SK-N-SH (cell line): Measurements from ENCODE around the gene TP53BP2.

ENCODE experiments used
- EP300 ChIP-seq, 2 experiments: IDR thresholded peaks; 2 replicates each; pipeline versions ENCODE4 v1.4.0 to v1.6.1; 2012; ENCODE audit warnings: borderline replicate concordance in 1 of 2, low read depth in 1 of 2, low read length in 1 of 2
- EZH2phosphoT487 ChIP-seq: fragments of 200-600 bp; sonication (generic); IDR thresholded peaks from 2 replicates; pipeline ENCODE4 v1.6.1; 2017; ENCODE audit warnings: low read depth, mixed run types, mild to moderate bottlenecking, antibody characterized with exemption, moderate library complexity, borderline replicate concordance
- FOXM1 ChIP-seq: IDR thresholded peaks from 2 replicates; pipeline ENCODE4 v1.4.0; 2012; ENCODE audit warnings: low read depth, mild to moderate bottlenecking
- GABPA ChIP-seq: IDR thresholded peaks from 2 replicates; pipeline ENCODE4 v1.4.0; 2012; ENCODE audit warnings: low read depth, mild to moderate bottlenecking
- GATA2 ChIP-seq: sonication (generic); formaldehyde crosslinking; IDR thresholded peaks from 2 replicates; pipeline ENCODE4 v1.5.0; 2020; ENCODE audit warnings: mild to moderate bottlenecking, missing genetic modification reagents
- POLR2AphosphoS5 ChIP-seq: IDR thresholded peaks from 2 replicates; pipeline ENCODE4 v1.6.1; 2012; ENCODE audit warnings: low read depth, low read length
- RAD21 ChIP-seq: IDR thresholded peaks from 2 replicates; pipeline ENCODE4 v1.6.1; 2012; ENCODE audit warnings: mild to moderate bottlenecking, low read length
- SIN3A ChIP-seq: IDR thresholded peaks from 2 replicates; pipeline ENCODE4 v1.6.1; 2012; ENCODE audit warnings: low read depth, mild to moderate bottlenecking, low read length, moderate library complexity, borderline replicate concordance
- SMC3 ChIP-seq: IDR thresholded peaks from 2 replicates; pipeline ENCODE4 v1.6.1; 2012; ENCODE audit warnings: low read depth, low read length, improper control_type of control experiment
- TAF1 ChIP-seq: IDR thresholded peaks from 2 replicates; pipeline ENCODE4 v1.6.1; 2012; ENCODE audit warnings: low read depth, mild to moderate bottlenecking, low read length, moderate library complexity, borderline replicate concordance
- TF ChIP-seq, protein P1 (sequence below): fragments of 200-600 bp; sonication (generic); IDR thresholded peaks from 2 replicates; pipeline ENCODE4 v1.6.1; 2017; ENCODE audit warnings: antibody characterized with exemption, mild to moderate bottlenecking, moderate library complexity
- TF ChIP-seq, protein P2 (sequence below): fragments of 150-350 bp; IDR thresholded peaks from 2 replicates; pipeline ENCODE4 v1.6.1; 2017; ENCODE audit warnings: antibody characterized with exemption, low read length, low read depth, borderline replicate concordance
- TF ChIP-seq, protein P3 (sequence below): IDR thresholded peaks from 2 replicates; pipeline ENCODE4 v1.6.1; 2012; ENCODE audit warnings: mild to moderate bottlenecking, low read depth, low read length, moderate library complexity

DNA sequence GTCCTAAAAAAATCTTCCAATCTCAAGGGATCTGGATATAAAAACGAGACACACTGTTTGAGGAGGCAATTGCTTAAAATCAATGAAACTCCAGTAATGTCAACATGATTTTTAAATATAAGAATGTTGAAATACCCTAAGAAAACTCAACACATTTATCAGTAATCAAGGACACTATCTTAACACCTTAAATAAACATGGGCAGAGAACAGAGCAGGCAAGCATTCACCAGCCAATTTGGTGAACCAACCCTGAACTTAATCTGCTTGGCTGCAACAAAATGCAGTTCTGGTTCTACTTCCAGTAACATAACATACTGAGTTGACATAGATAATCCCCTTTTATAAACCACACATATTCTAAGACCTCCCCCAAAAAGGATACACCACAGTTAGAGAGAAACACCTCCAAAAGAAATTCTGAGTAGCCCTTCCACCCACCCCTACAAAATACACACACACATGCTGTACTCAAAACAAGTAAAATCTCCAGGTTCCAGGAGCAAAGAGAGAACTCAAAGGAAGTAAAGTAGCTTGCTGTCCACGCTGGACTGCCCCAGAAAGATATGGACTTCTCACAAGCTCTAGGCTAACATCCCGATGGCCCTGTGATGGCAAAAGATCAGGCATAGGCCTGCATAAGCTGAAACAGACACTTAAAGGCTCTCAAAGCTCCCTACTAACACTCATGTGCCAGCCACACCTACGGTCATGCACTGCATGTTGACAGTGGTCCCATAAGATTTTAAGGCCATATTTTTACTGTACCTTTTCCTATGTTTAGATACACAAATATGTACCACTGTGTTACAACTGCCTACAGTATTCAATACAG lies 30.5 kb downstream of the TP53BP2 start:
- TF ChIP-seq POLR2AphosphoS5 (no peak), GATA2 (CRISPR knock-in tag) (no peak), EZH2phosphoT487 (no peak), GABPA (no peak), SIN3A (no peak), SMC3 (no peak), EP300 (IDR thresholded peaks at IDR 0.05; ENCODE audit: borderline replicate concordance in 1 of 2, low read depth in 1 of 2, low read length in 1 of 2) (no peak), TAF1 (no peak), RAD21 (no peak), FOXM1 (no peak)
- TF ChIP-seq, protein P1, sequence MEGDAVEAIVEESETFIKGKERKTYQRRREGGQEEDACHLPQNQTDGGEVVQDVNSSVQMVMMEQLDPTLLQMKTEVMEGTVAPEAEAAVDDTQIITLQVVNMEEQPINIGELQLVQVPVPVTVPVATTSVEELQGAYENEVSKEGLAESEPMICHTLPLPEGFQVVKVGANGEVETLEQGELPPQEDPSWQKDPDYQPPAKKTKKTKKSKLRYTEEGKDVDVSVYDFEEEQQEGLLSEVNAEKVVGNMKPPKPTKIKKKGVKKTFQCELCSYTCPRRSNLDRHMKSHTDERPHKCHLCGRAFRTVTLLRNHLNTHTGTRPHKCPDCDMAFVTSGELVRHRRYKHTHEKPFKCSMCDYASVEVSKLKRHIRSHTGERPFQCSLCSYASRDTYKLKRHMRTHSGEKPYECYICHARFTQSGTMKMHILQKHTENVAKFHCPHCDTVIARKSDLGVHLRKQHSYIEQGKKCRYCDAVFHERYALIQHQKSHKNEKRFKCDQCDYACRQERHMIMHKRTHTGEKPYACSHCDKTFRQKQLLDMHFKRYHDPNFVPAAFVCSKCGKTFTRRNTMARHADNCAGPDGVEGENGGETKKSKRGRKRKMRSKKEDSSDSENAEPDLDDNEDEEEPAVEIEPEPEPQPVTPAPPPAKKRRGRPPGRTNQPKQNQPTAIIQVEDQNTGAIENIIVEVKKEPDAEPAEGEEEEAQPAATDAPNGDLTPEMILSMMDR, result no peak
- TF ChIP-seq, protein P2, sequence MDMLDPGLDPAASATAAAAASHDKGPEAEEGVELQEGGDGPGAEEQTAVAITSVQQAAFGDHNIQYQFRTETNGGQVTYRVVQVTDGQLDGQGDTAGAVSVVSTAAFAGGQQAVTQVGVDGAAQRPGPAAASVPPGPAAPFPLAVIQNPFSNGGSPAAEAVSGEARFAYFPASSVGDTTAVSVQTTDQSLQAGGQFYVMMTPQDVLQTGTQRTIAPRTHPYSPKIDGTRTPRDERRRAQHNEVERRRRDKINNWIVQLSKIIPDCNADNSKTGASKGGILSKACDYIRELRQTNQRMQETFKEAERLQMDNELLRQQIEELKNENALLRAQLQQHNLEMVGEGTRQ, result no peak
- TF ChIP-seq, protein P3, sequence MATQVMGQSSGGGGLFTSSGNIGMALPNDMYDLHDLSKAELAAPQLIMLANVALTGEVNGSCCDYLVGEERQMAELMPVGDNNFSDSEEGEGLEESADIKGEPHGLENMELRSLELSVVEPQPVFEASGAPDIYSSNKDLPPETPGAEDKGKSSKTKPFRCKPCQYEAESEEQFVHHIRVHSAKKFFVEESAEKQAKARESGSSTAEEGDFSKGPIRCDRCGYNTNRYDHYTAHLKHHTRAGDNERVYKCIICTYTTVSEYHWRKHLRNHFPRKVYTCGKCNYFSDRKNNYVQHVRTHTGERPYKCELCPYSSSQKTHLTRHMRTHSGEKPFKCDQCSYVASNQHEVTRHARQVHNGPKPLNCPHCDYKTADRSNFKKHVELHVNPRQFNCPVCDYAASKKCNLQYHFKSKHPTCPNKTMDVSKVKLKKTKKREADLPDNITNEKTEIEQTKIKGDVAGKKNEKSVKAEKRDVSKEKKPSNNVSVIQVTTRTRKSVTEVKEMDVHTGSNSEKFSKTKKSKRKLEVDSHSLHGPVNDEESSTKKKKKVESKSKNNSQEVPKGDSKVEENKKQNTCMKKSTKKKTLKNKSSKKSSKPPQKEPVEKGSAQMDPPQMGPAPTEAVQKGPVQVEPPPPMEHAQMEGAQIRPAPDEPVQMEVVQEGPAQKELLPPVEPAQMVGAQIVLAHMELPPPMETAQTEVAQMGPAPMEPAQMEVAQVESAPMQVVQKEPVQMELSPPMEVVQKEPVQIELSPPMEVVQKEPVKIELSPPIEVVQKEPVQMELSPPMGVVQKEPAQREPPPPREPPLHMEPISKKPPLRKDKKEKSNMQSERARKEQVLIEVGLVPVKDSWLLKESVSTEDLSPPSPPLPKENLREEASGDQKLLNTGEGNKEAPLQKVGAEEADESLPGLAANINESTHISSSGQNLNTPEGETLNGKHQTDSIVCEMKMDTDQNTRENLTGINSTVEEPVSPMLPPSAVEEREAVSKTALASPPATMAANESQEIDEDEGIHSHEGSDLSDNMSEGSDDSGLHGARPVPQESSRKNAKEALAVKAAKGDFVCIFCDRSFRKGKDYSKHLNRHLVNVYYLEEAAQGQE, result no peak
